Breast epithelium (tissue), 4 donors: ENCODE data around the gene INTS13. TPM values are rescaled to one million over a fixed set of nuclear protein-coding genes. Genes with fewer than 3 reads are reported as not detected.

Experiments
- DNase-seq, 2 donors: peaks; one replicate each; pipeline ENCODE4 v3.0.0-alpha.2; 2019; ENCODE audit warnings: low spot score in 2 of 2
- H3K27ac ChIP-seq, 2 donors: fragments of 200-600 bp; sonication (generic) in 1 of 2; one replicate each; pipeline ENCODE4 v1.5.1; 2016 to 2019; ENCODE audit warnings: mild to moderate bottlenecking in 1 of 2
- H3K27me3 ChIP-seq, 2 donors: fragments of 200-600 bp; sonication (generic) in 1 of 2; one replicate each; pipeline versions ENCODE4 v1.5.1 to v1.6.0; 2017 to 2019; ENCODE audit warnings: control low read depth in 1 of 2, mild to moderate bottlenecking in 1 of 2
- H3K36me3 ChIP-seq: fragments of 200-600 bp; one replicate; pipeline ENCODE4 v1.5.1; 2019
- H3K4me1 ChIP-seq, 2 donors: fragments of 200-600 bp; sonication (generic); one replicate each; pipeline ENCODE4 v1.5.1; 2016 to 2019; ENCODE audit warnings: control low read depth in 1 of 2
- H3K4me3 ChIP-seq, 3 donors: fragments of 200-600 bp; sonication (generic); 1 replicate in 2 of 3; 2 replicates in 1 of 3; pipeline ENCODE4 v1.5.1; 2016 to 2019; ENCODE audit warnings: mild to moderate bottlenecking in 3 of 3, moderate library complexity in 2 of 3
- H3K9me3 ChIP-seq, 2 donors: fragments of 200-600 bp; sonication (generic) in 1 of 2; one replicate each; pipeline ENCODE4 v1.5.1; 2016 to 2019; ENCODE audit warnings: control low read depth in 1 of 2
- POLR2A ChIP-seq: fragments of 450-650 bp; IDR thresholded peaks from one replicate; pipeline ENCODE4 v1.6.1; 2016; ENCODE audit warnings: antibody characterized with exemption, mild to moderate bottlenecking, moderate library complexity
- POLR2AphosphoS5 ChIP-seq, 3 donors: sonication (generic); formaldehyde crosslinking; IDR thresholded peaks; one replicate each; pipeline ENCODE4 v1.6.1; 2017; ENCODE audit warnings: antibody characterized with exemption in 3 of 3
- intact Hi-C: fragments of 100-400 bp; cut with DNase I; formaldehyde crosslinking; loops from one replicate; pipeline ENCODE4 v1.15.1; 2023; ENCODE audit warnings: low total_unique reads
- total RNA-seq, 3 donors: library from RNA; depleted of rRNA; stranded (reverse); fragments of >200 nt; gene quantifications; one replicate each; pipeline ENCODE4 v1.1.0, GENCODE V29; 2016
- TF ChIP-seq, protein P1 (sequence below), 3 donors: fragments of 450-650 bp; IDR thresholded peaks; one replicate each; pipeline ENCODE4 v1.5.1; 2016 to 2017; ENCODE audit warnings: antibody characterized with exemption in 3 of 3, mild to moderate bottlenecking in 3 of 3, moderate library complexity in 3 of 3

Gene INTS13
- total RNA-seq, 3 donors from 2014 or later: 20.6 to 23.1 (median 21.9) TPM

DNA sequence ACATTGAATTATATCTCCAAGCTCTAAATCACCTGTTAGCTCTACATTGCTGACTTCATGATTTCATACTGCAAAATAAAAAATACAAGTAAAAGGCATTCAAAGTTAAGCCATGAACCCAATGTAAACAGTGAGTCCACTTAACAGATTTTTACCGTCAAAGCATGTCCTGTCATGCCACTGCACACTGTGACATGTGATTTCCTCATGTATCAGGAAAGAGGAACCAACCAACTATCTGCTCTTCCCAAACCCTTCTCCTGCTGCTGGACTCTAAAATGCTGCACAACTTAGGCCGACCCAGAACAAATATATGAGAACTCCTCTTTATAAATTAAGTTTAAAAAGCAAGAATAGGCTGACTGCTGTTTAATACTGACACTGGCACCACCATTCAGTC is 38.9 kb upstream of the INTS13 start:
- Histone ChIP-seq H3K27ac (no peak overlapping the region), H3K4me1 (no peaks in the 10 kb centered on the region), H3K4me3 (no peak overlapping the region), H3K36me3 (peaks cover 5% of the 10 kb centered on the region), H3K27me3 (no peaks in the 10 kb centered on the region), H3K9me3 (no peaks in the 10 kb centered on the region)
- intact Hi-C loops: no loop called here
- TF ChIP-seq POLR2A: no peak
- TF ChIP-seq POLR2AphosphoS5 (IDR thresholded peaks at IDR 0.05): no peak
- TF ChIP-seq, protein P1, sequence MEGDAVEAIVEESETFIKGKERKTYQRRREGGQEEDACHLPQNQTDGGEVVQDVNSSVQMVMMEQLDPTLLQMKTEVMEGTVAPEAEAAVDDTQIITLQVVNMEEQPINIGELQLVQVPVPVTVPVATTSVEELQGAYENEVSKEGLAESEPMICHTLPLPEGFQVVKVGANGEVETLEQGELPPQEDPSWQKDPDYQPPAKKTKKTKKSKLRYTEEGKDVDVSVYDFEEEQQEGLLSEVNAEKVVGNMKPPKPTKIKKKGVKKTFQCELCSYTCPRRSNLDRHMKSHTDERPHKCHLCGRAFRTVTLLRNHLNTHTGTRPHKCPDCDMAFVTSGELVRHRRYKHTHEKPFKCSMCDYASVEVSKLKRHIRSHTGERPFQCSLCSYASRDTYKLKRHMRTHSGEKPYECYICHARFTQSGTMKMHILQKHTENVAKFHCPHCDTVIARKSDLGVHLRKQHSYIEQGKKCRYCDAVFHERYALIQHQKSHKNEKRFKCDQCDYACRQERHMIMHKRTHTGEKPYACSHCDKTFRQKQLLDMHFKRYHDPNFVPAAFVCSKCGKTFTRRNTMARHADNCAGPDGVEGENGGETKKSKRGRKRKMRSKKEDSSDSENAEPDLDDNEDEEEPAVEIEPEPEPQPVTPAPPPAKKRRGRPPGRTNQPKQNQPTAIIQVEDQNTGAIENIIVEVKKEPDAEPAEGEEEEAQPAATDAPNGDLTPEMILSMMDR (IDR thresholded peaks at IDR 0.05): no peak
- no peak for DNase-seq

DNA sequence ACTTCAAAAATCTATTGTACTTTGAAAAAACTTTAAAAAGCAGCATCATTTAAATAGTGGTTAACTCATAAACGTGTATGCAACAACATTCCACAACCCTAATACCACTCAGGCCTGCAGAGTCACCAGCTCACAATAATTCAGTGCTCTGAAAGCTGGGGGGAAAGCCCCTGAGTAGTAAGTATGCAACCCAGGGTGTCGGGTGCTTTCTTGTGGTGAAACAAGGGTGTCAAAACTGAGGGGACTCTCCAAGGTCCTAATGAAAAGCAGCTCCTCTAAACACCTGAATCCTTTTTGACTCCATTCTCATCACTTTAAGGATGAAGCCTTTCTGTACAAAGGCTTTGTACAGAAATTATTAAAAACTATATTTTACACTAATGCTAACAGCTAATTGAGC is 34.2 kb upstream of the INTS13 start:
- TF ChIP-seq POLR2AphosphoS5 (IDR thresholded peaks at IDR 0.05) (no peak), POLR2A (no peak)
- TF ChIP-seq, protein P1 (IDR thresholded peaks at IDR 0.05): no peak
- Histone ChIP-seq H3K27ac (no peak overlapping the region), H3K4me1 (no peaks in the 10 kb centered on the region), H3K4me3 (no peak overlapping the region), H3K36me3 (peaks cover 5% of the 10 kb centered on the region), H3K9me3 (no peaks in the 10 kb centered on the region), H3K27me3 (no peaks in the 10 kb centered on the region)
- no peak for DNase-seq
- intact Hi-C loops: no loop called here

DNA sequence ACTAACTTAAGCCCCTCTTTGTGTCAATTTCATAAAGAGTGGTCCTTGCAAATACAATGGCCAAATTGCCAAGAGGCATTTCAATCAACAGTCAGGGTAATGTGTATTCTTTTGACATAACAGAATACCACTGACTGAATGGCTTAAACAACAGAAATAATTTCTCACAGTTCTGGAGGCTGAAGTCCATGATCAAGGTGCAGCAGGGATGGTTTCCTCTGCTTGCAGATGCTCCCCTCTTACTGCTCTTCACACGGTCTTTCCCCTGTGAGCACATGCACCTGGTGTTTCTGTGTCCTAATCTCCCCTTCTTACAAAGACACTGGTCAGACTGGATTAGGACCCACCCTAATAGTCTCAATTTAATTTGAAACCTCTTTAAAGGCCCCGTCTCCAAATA is 32.4 kb upstream of the INTS13 start:
- intact Hi-C loops: no loop called here
- Histone ChIP-seq H3K4me3 (no peak overlapping the region), H3K27ac (no peak overlapping the region), H3K9me3 (no peaks in the 10 kb centered on the region), H3K4me1 (no peaks in the 10 kb centered on the region), H3K36me3 (no peaks in the 10 kb centered on the region), H3K27me3 (no peaks in the 10 kb centered on the region)
- TF ChIP-seq, protein P1 (IDR thresholded peaks at IDR 0.05): no peak
- TF ChIP-seq POLR2A: no peak
- DNase-seq: no peak

DNA sequence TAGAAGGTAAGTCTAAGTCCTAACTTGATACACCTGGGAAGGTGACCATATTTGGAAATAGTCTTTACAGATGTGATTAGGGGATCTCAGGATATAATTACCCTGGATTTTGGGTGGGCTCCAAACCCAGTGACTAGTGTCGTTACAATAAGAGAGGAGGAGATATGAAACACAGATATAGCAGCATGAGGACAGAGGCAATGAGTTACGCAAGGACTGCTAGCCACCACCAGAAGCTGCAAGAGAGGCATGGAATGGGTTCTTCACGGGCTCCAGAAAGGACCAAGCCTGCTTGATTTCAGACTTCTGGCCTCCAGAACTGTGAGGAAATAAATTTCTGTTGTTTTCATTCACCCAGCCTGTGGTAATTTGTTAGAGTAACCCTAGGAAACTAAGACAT is 29.1 kb upstream of the INTS13 start:
- Histone ChIP-seq H3K27me3 (no peaks in the 10 kb centered on the region), H3K9me3 (no peaks in the 10 kb centered on the region), H3K4me3 (no peak overlapping the region), H3K36me3 (no peaks in the 10 kb centered on the region), H3K4me1 (no peaks in the 10 kb centered on the region), H3K27ac (no peak overlapping the region)
- intact Hi-C loops: no loop called here
- no peak for DNase-seq
- TF ChIP-seq POLR2A (no peak), POLR2AphosphoS5 (IDR thresholded peaks at IDR 0.05) (no peak)
- TF ChIP-seq, protein P1 (IDR thresholded peaks at IDR 0.05): no peak

DNA sequence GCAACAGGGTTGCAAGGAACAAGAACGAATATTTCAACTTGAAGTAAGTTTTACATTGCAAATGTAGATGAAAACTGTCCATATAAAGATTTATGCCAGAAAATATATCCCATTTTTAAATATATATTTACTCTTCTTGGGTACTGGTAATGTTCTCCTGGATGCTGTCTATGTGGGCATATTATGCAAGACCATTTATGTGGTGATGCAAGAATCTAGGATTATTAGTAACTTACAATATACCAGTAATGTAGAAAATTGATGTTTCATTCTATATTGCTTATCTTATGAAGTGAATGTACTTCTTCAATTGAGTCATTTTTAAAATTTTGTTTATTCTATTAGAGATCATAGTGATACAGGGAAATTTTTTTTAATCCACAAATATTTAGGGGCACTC is 25.6 kb upstream of the INTS13 start:
- Histone ChIP-seq H3K36me3 (no peaks in the 10 kb centered on the region), H3K9me3 (no peaks in the 10 kb centered on the region), H3K4me3 (no peak overlapping the region), H3K4me1 (no peaks in the 10 kb centered on the region), H3K27ac (no peak overlapping the region), H3K27me3 (no peaks in the 10 kb centered on the region)
- intact Hi-C loops: no loop called here
- TF ChIP-seq POLR2AphosphoS5 (IDR thresholded peaks at IDR 0.05) (no peak), POLR2A (no peak)
- TF ChIP-seq, protein P1 (IDR thresholded peaks at IDR 0.05): no peak
- no peak for DNase-seq
